Upper lobe of left lung (tissue), 6 donors: ENCODE data around the gene RENBP. TPM values are rescaled to one million over a fixed set of nuclear protein-coding genes. Genes with fewer than 3 reads are reported as not detected.

Source experiments
- ATAC-seq, 2 donors: fragments of 200-7000 bp; cut with Tn5 transposase; one replicate each; pipeline ENCODE4 v1.9.1; 2022; ENCODE audit warnings: mild to moderate bottlenecking in 2 of 2, moderate library complexity in 2 of 2; ENCODE audit not compliant: low FRiP score in 2 of 2
- DNase-seq, 2 donors: peaks; one replicate each; pipeline ENCODE4 v3.0.0-alpha.2; 2019 to 2020
- H3K27ac ChIP-seq, 4 donors: fragments of 200-600 bp; sonication (generic); one replicate each; pipeline ENCODE4 v1.5.1; 2016 to 2019
- H3K27me3 ChIP-seq, 4 donors: fragments of 200-600 bp; sonication (generic); one replicate each; pipeline ENCODE4 v1.5.1; 2017 to 2019
- H3K36me3 ChIP-seq, 4 donors: fragments of 200-600 bp; sonication (generic); one replicate each; pipeline ENCODE4 v1.5.1; 2016 to 2019
- H3K4me1 ChIP-seq, 4 donors: fragments of 200-600 bp; sonication (generic); one replicate each; pipeline ENCODE4 v1.5.1; 2018 to 2019
- H3K4me3 ChIP-seq, 4 donors: fragments of 200-600 bp; sonication (generic); one replicate each; pipeline ENCODE4 v1.5.1; 2017 to 2019; ENCODE audit warnings: mild to moderate bottlenecking in 2 of 4, moderate library complexity in 1 of 4
- H3K9me3 ChIP-seq, 4 donors: fragments of 200-600 bp; sonication (generic); one replicate each; pipeline ENCODE4 v1.5.1; 2018 to 2019
- EP300 ChIP-seq, 4 donors: sonication (generic); formaldehyde crosslinking; IDR thresholded peaks; one replicate each; pipeline ENCODE4 v1.5.1; 2017; ENCODE audit warnings: antibody characterized with exemption in 4 of 4, control low read depth in 2 of 4
- POLR2A ChIP-seq, 4 donors: fragments of 450-650 bp; IDR thresholded peaks; one replicate each; pipeline ENCODE4 v1.5.1; 2016 to 2017; ENCODE audit warnings: antibody characterized with exemption in 4 of 4, mild to moderate bottlenecking in 2 of 4
- POLR2AphosphoS5 ChIP-seq, 2 donors: sonication (generic); formaldehyde crosslinking; IDR thresholded peaks; one replicate each; pipeline ENCODE4 v1.5.1; 2017; ENCODE audit warnings: antibody characterized with exemption in 2 of 2
- WGBS, 2 donors: methylation state at CpG; one replicate each; pipeline ENCODE4 v1.1.5; 2017 to 2018; 5-methylcytosine and 5-hydroxymethylcytosine counted together
- total RNA-seq, 6 donors: library from RNA; depleted of rRNA in 4 of 6; stranded (reverse); fragments of >200 nt in 4 of 6; gene quantifications; one replicate each; pipeline versions ENCODE4 v1.1.0 to v1.2.1, GENCODE V29; 2016 to 2021
- TF ChIP-seq, protein P1 (sequence below), 6 experiments: fragments of 450-650 bp in 4 of 6; fragments of 200-600 bp in 2 of 6; sonication (generic) in 2 of 6; IDR thresholded peaks; one replicate each; pipeline ENCODE4 v1.5.1; 2016 to 2019; ENCODE audit warnings: antibody characterized with exemption in 6 of 6
- donor health status: DM: no; HTN: no; CAD: no; lungs with moderate emphysema.
- donor health status: DM: no; HTN: yes; CAD: no; lungs with severe emphysema.

RENBP gene
- total RNA-seq, 6 donors from 2014 or later: 32.8 to 81.7 (median 54.5) TPM

DNA sequence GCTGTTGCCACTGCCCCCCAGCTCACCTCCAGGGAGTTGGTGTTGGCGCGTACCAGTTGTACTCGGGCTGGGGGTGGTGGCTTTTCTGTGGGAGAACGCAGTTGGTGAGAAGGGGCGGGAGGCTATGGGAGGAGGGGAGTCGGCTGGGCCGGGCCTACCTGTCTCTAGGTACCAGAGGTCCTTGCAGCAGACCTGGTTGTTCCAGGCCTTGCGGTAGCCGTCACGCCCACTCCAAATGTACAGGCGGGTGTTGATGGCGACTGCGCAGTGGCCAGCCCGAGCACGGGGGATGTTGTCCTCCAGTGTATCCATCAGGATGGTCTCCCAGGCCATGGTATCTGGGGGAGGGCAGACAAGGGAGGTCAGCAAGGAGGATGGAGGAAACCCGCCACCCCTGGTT lies 15.6 kb upstream of the RENBP start:
- H3K27ac ChIP-seq: no peak overlapping the region
- WGBS, 2 donors: 95 to 99% methylated on average over 8 to 16 of the region's 16 CpGs
- no peaks in the 10 kb centered on the region for H3K27me3 ChIP-seq
- H3K4me1 ChIP-seq: peaks cover 0 to 4% (median 0%) of the 10 kb centered on the region in 4 donors
- TF ChIP-seq EP300 (IDR thresholded peaks at IDR 0.05): no peak
- no peak for TF ChIP-seq POLR2AphosphoS5 (IDR thresholded peaks at IDR 0.05)
- TF ChIP-seq, protein P1, sequence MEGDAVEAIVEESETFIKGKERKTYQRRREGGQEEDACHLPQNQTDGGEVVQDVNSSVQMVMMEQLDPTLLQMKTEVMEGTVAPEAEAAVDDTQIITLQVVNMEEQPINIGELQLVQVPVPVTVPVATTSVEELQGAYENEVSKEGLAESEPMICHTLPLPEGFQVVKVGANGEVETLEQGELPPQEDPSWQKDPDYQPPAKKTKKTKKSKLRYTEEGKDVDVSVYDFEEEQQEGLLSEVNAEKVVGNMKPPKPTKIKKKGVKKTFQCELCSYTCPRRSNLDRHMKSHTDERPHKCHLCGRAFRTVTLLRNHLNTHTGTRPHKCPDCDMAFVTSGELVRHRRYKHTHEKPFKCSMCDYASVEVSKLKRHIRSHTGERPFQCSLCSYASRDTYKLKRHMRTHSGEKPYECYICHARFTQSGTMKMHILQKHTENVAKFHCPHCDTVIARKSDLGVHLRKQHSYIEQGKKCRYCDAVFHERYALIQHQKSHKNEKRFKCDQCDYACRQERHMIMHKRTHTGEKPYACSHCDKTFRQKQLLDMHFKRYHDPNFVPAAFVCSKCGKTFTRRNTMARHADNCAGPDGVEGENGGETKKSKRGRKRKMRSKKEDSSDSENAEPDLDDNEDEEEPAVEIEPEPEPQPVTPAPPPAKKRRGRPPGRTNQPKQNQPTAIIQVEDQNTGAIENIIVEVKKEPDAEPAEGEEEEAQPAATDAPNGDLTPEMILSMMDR (IDR thresholded peaks at IDR 0.05): no peak
- no peak for TF ChIP-seq POLR2A (IDR thresholded peaks at IDR 0.05)
- peaks cover 0 to 93% (median 63%) of the 10 kb centered on the region in 4 donors for H3K36me3 ChIP-seq
- no peaks in the 10 kb centered on the region for H3K9me3 ChIP-seq
- DNase-seq: no peak
- ATAC-seq: no peak
- no peak overlapping the region for H3K4me3 ChIP-seq

DNA sequence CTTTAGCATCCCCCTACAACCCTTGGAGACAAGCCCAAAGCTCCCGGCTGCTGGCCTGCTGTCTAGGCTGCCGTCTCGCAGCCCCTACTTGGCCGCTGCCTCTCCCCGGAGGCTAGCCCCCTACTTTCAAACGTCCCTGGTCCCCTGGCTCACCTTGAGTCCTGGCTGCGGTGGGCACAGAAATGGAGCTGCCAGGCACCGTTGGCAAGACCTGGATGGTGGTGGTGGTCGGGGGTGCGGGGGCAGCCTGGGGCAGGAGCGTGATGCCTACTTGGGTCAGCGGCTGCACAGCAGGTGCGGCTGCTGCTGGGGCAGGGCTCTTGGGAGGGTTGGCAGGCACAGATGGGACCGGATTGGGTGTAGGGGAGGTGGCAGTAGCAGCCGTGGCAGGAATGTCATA lies 15.2 kb upstream of the RENBP start:
- Histone ChIP-seq H3K36me3 (peaks cover 0 to 97% (median 65%) of the 10 kb centered on the region in 4 donors), H3K27ac (no peak overlapping the region), H3K4me1 (no peaks in the 10 kb centered on the region), H3K4me3 (no peak overlapping the region), H3K27me3 (no peaks in the 10 kb centered on the region), H3K9me3 (no peaks in the 10 kb centered on the region)
- no peak for ATAC-seq
- DNase-seq: no peak
- TF ChIP-seq EP300 (IDR thresholded peaks at IDR 0.05): no peak
- TF ChIP-seq, protein P1 (IDR thresholded peaks at IDR 0.05): no peak
- TF ChIP-seq POLR2A (IDR thresholded peaks at IDR 0.05): no peak
- TF ChIP-seq POLR2AphosphoS5 (IDR thresholded peaks at IDR 0.05): no peak
- WGBS, 2 donors: 94 to 97% methylated on average over 6 to 15 of the region's 15 CpGs

DNA sequence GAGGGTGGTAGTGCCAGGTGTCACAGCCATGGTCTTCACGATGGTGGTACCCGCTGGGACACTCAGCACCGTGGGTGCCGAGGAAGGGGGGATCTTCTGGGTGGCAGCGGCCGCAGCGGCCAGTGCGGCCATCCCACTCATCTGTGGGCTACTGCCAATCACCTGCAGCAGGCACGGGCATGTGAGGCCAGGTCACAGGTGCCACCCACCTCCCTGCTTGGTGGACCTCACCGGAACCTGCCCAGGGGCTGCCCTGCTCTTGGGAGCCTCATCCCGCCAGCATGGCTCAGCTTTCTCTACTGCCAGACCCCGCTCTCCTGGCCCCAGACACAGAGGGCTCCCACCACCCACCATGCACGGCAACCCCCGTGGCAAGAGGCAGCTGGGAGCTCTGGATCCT lies 14.2 kb upstream of the RENBP start:
- Histone ChIP-seq H3K4me1 (no peaks in the 10 kb centered on the region), H3K27ac (no peak overlapping the region), H3K4me3 (no peak overlapping the region), H3K27me3 (no peaks in the 10 kb centered on the region), H3K36me3 (peaks cover 0 to 100% (median 71%) of the 10 kb centered on the region in 4 donors), H3K9me3 (no peaks in the 10 kb centered on the region)
- ATAC-seq (no peak), DNase-seq (no peak)
- 92 to 95% methylated on average over 4 to 13 of the region's 14 CpGs for WGBS, 2 donors
- TF ChIP-seq, protein P1 (IDR thresholded peaks at IDR 0.05): no peak
- no peak for TF ChIP-seq POLR2A (IDR thresholded peaks at IDR 0.05)
- TF ChIP-seq POLR2AphosphoS5 (IDR thresholded peaks at IDR 0.05): no peak
- no peak for TF ChIP-seq EP300 (IDR thresholded peaks at IDR 0.05)

DNA sequence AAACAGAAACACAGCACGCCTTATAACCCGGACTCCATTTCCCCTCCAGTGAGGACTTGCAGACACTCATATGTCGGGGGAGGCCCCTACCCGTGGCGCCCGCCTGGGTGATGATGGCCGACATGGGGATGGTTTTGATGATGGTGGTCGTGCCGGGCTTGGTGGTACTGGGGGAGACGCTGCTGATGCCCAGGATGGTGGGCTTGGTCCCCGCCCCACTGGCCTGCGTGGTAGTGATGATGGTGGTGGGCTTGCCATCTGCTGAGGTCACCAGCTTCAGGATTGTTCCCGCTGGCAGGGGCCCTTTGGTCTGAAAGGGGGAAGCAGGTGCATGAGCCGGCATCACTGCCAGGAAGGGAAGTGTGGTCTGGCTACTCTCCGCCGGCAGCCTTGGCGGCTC lies 12.8 kb upstream of the RENBP start:
- WGBS, 2 donors: 91 to 92% methylated on average over 9 to 17 of the region's 17 CpGs
- no peak for DNase-seq
- H3K9me3 ChIP-seq: no peaks in the 10 kb centered on the region

More for the DNA sequence above, 12.8 kb upstream of the RENBP start:
- Histone ChIP-seq H3K4me3 (no peak overlapping the region), H3K27ac (no peak overlapping the region), H3K36me3 (peaks cover 0 to 99% (median 73%) of the 10 kb centered on the region in 4 donors), H3K27me3 (no peaks in the 10 kb centered on the region), H3K4me1 (peaks cover 0 to 7% (median 0%) of the 10 kb centered on the region in 4 donors)
- TF ChIP-seq, protein P1 (IDR thresholded peaks at IDR 0.05): no peak
- TF ChIP-seq POLR2AphosphoS5 (IDR thresholded peaks at IDR 0.05): no peak
- no peak for TF ChIP-seq EP300 (IDR thresholded peaks at IDR 0.05)
- no peak for TF ChIP-seq POLR2A (IDR thresholded peaks at IDR 0.05)
- ATAC-seq: no peak
